ENCODE data around the gene BIRC5.
"Not testable (repeated sequence)": the region's sequence is repeated elsewhere in the genome, so short reads cannot be mapped to it uniquely, and the experiment has no call there.

BIRC5 gene

DNA sequence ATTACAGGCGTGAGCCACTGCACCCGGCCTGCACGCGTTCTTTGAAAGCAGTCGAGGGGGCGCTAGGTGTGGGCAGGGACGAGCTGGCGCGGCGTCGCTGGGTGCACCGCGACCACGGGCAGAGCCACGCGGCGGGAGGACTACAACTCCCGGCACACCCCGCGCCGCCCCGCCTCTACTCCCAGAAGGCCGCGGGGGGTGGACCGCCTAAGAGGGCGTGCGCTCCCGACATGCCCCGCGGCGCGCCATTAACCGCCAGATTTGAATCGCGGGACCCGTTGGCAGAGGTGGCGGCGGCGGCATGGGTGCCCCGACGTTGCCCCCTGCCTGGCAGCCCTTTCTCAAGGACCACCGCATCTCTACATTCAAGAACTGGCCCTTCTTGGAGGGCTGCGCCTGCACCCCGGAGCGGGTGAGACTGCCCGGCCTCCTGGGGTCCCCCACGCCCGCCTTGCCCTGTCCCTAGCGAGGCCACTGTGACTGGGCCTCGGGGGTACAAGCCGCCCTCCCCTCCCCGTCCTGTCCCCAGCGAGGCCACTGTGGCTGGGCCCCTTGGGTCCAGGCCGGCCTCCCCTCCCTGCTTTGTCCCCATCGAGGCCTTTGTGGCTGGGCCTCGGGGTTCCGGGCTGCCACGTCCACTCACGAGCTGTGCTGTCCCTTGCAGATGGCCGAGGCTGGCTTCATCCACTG lies at the start of gene BIRC5:
BIRC5 (plus strand) TSS at position 238 of the 690 bp plus-strand sequence; CDS start at position 302, 64 bp downstream.
- DNase-seq = peak; percentile 69

DNA sequence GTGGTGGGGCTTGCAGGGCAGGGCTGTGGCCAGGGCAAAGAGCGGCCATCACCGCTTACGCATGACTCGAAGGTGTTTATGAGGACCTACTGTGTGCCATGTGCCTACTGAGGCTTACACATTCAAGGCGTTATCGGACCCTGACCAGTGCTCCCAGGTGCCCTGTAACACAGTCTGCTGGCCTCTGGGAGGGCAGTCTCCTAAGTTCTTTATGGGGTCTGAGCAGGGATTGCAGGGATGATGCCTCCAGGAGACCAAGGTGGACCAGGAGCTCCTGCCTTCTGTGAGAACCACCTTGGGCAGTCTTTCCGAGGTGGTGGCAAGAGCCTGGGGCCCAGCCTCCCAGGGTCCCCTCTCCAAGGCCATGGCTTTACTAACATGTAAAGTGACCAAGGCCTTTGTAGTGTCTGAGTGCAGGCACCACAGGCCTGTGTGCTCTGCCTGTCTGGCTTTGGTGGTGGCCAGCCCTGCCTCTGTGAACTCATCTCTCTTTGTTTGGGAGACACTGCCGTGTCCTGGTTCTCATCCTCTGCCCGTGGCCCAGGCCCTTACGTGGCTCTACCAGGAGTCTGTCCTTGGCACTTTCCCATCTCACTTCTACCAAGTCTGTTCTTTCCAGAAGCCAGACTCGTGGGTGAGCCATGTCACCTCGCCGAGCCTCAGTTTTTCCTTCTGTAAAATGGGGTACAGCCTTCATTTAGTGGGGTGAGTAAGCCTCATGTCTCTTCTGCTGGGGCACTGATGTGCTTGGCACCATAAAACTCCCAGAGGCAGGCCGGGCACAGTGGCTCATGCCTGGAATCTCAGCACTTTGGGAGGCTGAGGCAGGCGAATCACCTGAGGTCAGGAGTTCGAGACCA lies 49.1 kb upstream of the BIRC5 start:
- no peak for DNase-seq

DNA sequence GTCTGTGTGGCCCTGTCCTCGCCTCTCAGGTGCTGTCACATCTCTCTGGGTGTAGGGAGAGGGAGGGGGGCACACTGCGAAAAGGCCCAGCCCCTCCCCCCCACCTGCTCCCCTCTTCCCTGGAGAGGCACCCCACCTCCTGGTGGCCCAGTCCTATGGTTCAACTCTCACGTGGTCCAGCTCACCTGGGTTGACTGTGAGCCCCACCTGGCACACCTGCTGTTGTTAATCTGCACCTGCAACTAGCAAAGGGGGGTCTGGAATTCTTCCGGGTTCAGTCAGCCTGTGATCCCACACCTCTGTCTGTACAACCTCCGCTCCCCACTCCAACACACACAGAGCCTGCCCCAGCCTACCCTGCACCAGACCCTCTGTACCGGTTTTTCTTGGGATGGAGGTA lies 47.6 kb upstream of the BIRC5 start:
- DNase-seq = no peak

DNA sequence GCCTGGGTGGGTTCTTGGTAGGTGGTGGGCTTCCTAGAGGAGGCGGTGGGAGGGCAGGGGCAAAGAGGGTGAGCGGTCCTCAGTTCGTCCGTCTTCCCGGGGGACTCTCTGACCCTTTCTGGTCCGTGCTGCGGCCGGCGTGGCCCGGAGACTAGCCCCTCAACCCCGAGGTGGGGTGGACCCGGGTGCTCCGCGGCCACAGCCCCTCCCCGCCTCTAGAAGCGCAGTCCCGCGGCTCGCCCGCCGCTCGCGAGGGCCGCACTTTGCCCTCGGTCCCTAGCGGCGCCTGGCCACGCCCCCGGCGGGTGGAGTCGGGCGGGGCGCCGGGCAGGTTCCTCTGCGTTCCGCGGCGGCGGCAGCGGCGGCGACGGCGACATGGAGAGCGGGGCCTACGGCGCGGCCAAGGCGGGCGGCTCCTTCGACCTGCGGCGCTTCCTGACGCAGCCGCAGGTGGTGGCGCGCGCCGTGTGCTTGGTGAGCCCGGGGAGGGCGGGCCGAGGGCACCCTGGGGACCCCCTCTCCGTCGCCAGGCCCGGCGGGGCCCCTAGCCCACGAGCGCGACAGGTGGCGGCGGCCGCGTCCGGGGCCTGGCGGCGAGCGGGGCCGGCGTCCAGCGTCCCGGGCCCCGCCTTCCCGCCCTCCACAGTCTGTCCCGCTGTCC lies 45.7 kb upstream of the BIRC5 start, which contains the start of gene SYNGR2:
SYNGR2 (plus strand) TSS at position 340 of the 661 bp plus-strand sequence; CDS start at position 376, 36 bp downstream.
- DNase-seq = peak; percentile 91

DNA sequence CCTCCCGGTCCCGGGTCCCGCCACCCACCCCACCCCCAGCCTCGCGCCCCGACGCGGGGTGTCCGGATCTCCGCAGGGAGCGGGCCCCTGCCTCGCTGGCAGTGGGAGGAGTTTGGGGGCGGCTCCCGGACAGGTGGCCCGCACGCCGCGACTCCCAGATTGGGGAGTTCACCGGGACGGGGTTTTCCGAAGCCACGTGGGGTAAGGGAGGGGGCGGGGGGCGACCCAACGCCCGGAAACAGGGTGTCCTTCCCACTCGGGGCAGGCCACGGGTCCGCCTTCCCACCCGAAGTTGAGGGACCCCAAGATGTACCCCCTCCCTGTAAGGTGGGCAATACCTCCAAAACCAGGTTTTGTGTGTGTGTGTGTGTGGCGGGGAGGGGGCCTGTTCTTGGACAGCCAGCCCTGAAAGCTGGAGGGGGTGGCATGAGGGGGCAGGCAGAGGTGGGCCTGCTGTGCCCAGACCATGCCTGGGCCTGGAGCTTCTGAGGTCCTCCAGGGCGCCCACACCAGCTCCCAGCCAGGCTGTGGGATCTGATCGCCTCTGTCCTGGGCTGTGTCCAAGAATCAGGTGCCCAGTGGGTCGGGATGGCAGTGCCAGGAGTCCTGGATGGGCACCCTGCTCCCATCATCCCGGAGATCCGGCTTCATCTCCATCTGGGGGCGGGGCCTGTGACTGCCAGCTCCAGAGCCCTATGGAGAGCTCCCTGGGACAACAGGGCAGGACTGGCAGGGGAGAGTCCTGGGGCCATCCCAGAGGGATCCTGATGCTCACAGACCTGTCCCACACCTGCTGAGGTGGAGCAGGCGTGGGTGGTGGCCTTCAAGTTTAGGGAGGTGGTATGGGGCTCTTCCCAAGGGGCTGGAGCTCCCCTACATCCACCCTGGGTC lies 44.9 kb upstream of the BIRC5 start:
- DNase-seq = peak; percentile 83

DNA sequence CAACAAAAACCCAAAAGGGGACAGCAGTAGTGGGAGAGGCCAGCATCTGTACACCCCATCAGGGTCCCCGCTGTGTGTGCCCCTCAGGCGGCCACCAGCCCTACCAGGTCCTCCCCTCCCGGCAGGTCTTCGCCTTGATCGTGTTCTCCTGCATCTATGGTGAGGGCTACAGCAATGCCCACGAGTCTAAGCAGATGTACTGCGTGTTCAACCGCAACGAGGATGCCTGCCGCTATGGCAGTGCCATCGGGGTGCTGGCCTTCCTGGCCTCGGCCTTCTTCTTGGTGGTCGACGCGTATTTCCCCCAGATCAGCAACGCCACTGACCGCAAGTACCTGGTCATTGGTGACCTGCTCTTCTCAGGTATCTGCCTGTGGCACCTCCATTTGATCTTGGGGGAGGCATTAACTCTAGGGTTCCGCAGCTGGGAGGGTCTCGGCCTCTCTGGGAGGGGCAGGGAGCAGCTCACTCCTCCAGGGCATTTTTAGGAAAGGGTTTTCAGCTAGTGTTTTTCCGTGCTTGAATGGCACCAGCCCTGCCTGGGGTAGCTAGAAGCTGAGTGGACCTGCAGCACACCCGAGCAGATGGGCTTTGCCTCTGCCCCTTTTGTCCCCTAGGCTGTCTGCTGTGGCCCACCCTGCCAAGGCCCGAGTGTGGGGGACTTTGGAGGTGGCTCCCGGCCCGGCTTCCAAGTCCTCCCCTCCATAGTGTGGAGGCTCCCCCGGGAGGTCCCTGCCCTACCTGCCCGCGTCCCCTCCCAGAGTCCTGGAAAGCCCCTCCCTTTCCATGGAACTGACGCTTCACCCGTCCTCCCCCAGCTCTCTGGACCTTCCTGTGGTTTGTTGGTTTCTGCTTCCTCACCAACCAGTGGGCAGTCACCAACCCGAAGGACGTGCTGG lies 43.1 kb upstream of the BIRC5 start:
- no peak for DNase-seq

DNA sequence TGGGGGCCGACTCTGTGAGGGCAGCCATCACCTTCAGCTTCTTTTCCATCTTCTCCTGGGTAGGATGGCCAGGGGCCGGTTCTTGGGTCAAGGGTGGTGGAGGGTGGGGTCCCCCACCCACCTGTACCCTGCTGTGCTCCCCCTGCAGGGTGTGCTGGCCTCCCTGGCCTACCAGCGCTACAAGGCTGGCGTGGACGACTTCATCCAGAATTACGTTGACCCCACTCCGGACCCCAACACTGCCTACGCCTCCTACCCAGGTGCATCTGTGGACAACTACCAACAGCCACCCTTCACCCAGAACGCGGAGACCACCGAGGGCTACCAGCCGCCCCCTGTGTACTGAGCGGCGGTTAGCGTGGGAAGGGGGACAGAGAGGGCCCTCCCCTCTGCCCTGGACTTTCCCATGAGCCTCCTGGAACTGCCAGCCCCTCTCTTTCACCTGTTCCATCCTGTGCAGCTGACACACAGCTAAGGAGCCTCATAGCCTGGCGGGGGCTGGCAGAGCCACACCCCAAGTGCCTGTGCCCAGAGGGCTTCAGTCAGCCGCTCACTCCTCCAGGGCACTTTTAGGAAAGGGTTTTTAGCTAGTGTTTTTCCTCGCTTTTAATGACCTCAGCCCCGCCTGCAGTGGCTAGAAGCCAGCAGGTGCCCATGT lies 42.3 kb upstream of the BIRC5 start:
- DNase-seq = not testable (repeated sequence)

DNA sequence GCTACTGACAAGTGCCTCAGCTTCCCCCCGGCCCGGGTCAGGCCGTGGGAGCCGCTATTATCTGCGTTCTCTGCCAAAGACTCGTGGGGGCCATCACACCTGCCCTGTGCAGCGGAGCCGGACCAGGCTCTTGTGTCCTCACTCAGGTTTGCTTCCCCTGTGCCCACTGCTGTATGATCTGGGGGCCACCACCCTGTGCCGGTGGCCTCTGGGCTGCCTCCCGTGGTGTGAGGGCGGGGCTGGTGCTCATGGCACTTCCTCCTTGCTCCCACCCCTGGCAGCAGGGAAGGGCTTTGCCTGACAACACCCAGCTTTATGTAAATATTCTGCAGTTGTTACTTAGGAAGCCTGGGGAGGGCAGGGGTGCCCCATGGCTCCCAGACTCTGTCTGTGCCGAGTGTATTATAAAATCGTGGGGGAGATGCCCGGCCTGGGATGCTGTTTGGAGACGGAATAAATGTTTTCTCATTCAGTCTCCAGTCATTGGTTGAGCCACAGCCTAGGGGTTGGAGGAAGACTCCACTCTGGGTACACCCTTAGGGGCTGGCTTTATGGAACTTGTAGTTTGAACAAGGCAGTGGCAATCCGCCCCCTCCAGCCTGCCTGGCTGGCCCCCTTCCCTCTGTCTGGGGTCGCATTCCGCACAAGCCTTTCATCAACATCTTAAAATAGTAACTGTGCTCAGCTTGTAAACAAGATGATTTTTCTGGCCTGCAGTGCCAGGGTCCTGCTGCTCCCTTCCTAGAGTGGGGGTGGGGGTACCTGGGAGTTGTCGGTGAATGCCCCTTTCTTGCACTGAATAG lies 41.6 kb upstream of the BIRC5 start:
- DNase-seq = no peak

DNA sequence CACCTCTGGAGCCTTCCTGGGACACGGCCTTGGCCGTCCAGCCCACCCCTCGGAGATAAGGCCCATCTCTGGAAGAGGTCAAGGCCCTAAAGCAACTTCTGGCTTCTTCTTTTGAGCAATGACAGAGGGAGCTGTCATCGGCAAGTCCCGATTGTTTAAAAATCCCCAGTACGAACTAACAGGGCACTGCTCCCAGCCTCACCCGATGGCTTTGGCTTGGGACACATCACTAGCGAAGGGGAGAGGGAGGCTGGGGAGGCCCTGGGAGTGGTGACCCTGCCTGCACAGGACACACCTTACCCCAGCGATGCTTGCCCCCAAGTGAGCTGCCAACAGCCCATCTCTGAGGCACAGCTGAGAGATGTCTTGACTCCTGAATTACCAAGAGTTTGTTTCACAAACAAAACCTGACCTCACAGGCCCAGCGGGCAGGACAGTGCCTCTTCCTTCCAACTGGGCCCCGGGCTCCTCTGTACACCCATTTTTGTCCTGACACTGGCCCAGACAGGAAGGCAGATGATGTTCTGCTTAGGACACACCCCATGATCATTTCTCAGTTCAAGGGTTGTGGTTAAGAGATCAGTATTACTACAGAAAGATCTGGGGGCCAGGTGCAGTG lies 40.8 kb upstream of the BIRC5 start:
- DNase-seq = no peak

DNA sequence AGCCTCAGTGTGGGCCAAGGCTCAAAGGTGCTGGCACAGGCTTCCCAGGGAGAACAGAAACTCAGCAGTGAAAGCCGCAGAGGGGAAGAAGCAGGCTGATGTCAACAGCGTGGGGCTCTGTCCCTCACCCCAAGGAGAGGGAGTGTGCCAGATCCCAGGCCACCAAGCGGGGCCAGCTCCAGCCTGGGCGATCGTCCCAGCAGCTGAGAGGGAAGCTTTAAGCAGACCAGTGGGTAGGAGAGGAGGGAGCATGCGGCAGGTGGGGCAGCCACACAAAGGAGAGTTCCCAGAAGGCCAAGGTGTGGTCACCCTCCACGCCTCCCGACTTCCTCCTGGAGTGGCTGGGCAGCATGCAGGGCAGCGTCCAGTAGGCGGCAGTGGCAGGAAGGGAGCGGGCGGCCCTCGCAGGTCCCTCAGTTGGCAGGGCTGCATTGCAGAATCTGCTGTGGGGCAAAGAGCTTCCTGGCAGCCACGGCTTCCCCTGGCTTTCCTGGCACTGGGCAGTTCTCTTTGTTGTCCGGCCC lies 39.6 kb upstream of the BIRC5 start:
- no peak for DNase-seq

DNA sequence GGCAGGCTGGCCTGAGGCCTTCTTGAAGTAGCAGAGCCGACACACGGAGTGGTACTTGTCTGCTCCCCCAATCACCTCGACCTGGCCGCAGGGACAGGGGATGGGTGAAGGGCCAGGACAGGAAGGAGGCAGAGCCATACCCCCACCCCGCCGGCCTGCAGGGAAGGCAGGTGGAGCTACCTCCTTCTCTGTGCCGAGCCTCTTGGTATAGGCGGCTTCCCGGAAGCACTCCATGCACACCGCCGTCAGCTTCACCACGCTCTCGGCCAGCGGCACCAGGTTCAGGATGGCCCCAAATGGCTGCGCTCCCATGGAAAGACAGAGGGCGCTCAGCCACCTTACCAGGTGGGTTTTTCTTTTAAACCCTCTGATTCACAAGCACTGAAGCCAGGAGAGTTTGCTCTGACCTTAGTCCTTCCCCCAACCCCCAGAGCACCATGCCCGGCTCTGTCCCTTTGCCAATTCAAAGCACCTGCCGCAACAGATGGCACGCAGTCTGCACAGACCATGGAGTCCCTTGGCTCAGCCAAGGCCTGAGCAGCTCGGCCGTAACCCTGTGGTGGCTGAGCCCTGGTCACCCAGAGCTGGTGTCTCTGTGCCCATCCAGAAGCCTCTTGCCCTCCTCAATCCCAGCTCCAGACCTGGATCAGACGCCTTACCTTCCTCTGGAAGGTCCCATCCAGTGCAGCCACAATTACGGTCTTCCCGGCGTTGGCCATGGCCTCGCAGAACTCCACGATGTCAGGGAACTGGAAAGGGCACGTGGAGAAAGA lies 39.0 kb upstream of the BIRC5 start:
- no peak for DNase-seq

DNA sequence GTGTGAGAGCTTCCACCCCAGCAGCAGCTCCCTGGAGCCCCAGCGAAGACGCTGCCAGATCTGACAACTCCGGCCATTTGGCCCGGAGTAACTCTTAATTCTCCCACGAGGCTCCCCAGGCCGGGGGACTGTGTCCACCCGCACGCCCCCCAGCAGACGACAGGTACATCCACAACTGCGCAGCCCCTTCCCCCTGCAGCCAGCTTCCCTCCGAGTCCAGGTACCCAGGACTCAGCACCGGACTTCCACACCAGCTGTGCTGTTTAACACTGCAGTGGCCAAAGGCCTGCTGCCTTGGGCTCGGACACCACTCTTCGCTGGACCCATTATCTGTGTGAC lies 38.4 kb upstream of the BIRC5 start:
- DNase-seq = no peak

DNA sequence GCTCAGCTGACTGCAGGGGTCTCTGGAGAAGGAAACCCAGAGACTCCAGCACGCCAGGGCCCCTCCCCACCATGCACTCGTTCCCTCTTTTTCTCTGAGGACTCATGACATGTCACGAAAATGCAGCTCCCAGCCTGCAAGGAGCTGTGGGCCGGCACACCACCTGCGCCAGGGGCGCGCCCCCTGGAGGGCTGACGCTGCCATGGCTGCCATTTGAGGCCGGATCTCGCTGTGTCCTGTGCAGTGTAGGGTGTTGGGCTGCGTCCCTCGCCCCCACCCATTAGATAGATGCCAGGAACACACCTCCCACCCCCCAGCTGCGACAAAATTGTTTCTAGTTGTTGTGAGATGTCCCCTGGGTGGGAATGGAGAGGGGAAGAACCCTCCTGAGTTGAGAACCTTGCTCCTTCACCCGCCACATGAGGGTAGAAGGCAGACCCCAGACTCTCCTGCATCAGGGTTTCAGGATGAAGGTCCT lies 37.5 kb upstream of the BIRC5 start:
- no peak for DNase-seq

DNA sequence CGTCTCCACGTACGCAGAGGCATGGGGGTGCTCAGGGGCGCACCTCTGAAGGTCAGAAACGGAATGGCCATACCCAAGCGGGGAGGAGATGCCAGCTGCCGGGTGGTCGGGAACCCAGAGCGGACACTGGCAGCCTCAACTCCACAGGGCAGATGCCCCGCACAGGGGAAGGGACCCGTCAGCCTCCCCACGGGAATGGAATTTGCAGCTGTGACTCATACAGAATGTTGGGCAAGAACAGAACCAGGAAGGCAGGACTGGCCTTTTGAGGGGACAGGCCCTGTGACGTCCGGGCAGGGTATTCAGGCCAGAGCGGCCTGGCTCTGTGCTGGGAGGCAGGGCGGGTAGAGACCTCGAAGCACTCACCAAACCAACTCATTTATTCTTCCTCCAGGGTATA lies 34.7 kb upstream of the BIRC5 start:
- DNase-seq = no peak

DNA sequence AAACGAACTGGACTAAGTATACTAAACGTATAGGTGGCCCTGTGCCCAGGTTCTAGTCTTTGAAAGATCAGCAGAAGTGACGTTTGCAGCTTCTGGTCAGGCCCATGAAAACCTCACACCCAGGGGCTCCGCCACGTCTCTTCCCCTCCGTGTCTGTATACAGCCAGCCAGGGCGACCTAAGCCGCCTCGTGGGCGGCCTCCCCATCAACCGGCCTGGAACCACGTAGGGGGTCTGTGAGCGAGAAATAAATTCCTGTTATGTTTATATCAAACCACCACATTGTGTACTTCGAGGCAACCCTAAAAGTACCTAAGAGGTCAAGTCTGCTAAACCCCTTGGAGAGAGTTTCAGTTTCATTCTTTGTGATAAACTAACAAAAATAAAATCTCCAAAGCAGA lies 34.0 kb upstream of the BIRC5 start:
- DNase-seq = no peak

DNA sequence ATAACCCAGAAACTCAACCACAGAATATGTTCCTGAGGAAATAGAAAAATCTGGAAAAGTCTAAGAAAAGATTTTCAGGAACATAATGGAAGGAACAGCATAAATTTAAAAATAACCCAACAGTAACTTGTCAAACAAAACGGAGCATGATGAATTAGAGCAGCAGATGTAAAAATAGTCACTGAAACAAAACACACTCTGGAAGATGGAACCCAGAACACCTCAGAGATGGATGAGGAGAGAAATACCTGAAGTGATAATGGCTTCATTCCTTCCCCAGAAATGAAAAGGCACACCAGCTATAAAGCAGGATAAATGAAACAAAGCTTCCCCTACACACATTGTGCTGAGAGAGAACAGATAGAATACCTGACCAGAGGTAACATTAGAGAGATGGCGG lies 33.5 kb upstream of the BIRC5 start:
- DNase-seq = no peak

DNA sequence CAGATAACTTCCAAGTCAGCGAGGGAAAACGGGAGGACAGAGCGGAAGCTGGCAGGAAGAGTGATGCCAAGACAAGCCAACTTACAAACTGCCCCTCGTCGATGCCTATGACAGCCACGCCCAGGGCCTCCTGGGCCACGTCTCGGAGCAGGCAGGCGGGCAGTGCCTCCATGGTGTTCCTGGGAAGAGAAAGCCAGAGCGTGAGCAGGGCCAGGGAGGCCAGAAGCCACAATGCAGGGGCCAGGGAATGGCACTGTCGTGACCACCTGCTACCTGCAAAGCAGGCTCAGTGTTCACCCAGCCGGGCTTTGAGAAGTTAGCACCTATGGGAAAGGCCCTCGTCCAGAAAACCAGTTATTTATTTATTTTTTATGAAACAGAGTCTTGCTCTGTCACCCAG lies 31.5 kb upstream of the BIRC5 start:
- no peak for DNase-seq

DNA sequence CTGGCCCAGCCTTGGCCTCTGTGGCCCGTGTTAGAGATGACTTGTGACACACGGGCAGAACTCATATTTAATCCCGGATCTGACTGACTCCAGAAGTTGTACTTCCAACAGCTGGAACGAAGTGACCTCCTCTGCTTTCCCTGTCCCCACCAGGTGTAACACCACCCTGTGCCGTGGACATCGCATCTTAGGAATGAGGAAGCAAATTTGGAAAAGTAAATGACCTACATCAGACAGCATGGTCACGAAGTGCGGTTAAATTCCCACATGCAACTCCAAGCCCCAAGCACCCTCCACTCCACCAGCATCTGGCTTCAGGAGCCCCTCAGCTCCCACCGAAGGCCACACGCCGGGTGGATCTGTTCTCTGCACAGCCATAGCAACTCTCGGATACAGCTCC lies 30.1 kb upstream of the BIRC5 start:
- DNase-seq = no peak

DNA sequence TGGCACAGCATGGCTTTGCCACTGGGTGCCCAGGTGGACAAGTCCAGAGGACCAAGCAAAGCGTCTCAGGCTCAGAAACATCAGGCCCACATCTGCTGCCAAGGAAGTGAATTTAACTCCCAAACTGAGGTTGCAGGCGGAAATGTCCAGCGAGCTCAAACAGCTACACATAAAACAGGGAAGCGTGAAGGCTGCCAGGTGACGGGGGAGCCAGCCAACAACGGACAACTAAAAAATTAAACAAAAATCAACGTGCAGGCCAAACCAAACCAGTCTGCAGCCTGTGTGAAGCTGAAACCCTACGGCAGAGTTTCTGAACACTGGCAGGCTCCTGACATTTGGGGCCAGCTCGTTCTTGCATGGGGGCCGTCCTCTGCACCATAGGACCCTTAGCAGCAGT lies 29.7 kb upstream of the BIRC5 start:
- DNase-seq = no peak

Measured in 8988T (cell line).